Dedifferentiated amniotic fluid mesenchymal stem cell (primary cell): Measurements from ENCODE around the gene ADIG.

ENCODE experiments used
- DNase-seq: peaks from one replicate; pipeline ENCODE4 v3.0.0-alpha.2; 2016; ENCODE audit errors: extremely low spot score

The ADIG gene

DNA sequence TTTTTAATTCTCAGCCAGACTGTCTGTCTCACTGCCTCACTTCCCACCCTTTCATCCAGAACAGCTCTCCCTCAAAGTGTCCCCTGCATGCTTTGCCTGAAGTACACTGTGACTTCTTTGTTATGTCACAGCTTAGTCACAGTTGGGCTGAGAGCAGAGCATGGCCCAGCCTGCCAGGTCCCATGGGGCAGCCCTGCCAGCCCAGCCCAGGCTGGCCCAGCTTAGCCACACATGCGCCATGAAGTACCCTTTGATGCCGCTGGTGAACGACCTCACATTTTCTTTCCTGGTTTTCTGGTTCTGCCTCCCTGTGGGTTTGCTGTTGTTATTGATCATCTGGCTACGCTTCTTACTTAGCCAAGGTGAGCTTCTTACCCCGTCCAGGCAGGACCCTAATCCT is at the start of gene ADIG:
TSS of gene ADIG (plus strand) at position 185 of the 400 bp plus-strand sequence. CDS start at position 239, 54 bp downstream.
- no peak for DNase-seq

DNA sequence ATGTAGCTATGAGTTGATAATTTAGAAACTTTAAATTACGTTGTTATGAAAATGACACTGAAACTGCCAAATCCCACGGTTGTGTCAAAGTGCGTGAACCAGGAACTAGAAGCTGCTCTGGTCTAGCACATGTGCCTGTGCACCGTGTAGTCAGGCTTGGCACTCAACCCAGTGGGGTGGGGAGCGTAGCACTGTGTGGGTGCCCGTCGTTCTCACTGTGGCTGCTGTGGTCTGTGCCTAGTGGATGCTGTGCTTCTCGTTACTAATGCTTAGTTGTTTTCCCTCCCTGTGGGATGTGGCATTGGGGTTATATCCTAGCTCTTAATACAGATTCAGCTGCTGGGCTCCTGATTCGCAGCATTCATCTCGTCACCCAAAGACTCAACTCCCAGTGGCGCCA is 46.2 kb upstream of the ADIG start:
- no peak for DNase-seq

DNA sequence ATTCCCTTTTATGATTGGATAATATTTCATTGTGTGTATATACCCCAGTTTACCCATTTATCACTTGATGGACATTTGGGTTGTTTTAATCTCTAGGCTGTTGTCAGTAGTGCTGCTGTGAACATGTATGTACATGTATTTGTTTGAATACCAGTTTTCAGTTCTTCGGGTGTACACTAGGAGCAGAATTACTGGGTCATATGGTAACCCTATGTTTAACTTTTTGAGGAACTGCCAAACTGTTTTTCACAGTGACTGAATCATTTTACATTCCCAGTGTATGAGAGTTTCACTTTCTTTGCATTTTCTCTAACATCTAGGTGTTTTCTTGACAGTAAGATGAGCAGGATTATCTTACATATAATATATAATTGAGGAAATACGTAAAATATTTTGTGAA is 44.7 kb upstream of the ADIG start:
- DNase-seq = peak; percentile 27

DNA sequence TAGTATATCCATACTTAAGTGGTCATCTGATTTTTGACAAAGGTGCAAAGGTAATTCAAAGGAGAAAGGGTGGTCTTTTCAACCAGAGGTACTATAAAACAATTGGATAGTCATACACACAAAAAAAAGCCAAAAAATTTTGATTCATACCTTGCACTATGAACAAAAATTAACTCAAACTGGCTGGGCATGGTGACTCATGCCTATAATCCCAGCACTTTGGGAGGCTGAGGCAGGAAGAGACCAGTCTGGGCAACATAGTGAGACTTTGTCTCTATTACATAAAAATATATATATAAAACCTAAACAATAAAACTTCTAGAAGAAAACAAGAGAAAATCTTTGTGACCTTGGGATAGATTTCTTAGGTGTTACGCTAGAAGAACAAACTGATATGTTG is 43.8 kb upstream of the ADIG start:
- no peak for DNase-seq

DNA sequence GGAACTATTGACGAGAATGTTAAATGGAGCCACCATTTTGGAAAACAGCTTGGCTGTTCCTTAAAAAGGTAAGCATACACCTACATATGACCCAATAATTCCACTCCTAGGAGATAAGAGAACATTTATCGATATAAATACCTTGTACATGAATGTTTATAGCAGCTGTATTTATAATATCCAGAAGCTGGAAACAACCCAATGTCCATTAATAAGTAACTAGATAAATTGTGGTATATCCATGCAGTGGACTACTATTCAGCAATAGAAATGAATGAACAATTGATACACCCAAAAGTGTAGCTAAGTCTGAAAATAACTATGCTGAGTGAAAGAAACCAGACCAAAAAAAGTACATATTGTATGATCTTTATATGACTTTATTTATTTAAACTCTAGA is 42.2 kb upstream of the ADIG start:
- no peak for DNase-seq

DNA sequence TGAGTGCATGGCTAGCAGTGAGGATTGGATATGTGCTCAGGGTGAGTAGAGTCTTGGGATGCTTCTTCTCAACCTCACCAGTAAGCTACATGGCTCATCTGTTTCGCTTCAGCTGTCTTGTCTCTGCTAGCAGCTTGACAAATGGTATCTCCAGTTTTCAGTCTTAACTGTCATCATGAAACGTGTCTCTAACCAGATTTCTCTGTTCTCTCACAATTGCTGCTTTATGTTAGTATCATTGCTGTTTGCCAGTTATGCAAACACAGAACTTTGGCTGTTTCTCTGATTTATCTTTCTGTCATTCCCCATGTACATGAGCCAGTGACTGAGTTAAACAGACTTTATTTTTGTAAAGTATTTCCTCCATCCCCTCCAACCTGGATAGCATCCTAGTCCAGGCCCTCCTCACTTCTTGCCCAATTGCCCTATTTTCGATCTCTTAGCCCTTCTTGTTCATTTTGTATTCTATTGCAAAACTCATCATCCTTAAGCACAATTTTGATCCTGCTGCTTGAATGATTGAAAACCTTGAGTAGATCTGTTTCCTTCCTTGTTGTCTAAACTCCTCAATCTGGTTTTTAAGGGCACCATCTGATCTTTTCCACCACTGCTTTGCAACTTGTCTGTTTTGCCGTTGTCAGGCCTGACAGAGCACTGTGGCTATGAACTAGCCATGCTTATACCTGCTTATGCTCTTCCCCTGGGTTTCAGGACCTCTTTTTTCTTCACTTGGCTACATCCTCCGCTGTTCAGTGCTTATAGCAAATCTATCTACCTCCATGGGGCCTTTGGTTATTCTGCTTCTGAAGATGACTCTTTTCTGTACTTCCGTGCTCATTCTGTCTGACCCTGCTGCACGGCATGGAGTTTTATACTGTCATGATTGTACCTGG is 37.7 kb upstream of the ADIG start:
- no peak for DNase-seq

DNA sequence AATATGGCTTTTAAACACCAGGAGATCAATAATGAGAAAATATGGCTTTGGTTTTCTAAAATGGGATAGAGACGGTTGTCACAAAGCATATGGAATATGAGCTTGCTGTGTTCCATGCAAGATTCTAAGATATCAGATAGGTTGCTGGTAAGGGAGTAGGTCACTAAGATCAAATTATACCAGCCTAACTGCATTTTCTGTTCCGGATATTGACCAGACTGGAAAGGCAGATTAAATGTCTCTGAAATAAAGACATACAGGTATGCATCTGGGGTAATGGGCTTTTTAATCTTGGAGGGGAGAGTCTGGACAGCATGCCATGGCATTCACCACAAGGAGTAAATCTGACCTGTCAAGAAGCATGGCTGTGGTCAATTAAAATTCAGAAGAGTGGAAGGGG is 35.2 kb upstream of the ADIG start:
- no peak for DNase-seq

DNA sequence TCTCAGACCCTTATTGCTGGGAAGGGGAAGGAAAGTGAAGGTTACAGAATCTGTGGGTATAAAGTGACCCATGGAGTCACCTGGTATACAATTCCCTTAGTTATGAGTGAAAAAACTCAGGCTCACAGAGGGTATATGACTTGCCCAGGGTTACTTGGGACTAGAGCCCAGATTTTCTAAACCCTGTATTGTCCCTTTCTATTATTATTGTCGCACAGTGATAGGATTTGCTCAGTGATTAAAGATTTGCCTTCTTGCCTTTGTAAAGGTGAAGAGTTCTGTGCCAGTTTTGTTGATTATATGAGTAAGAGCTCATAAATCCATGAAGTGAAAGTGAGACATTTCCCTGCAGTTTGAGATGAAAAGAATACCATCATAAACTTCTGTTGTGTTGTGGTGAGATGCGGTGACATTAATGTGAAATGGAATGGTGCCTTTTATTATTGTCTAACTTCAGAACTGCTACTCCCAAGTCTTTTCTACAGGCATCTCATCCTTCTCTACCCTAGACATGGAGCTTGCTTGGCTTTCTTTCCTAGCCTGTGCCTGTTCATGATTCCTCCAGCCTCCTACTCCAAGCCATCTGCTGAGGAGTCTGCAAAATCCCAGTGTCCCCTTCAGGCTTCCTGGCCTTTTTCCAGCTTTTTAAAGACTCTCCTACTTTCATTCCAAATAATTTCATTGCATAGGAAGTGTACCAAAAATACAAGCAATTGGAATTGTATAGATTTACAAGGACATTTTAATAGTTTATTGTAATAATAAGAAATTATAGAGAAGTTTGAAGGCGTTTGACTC is 33.5 kb upstream of the ADIG start:
- no peak for DNase-seq

DNA sequence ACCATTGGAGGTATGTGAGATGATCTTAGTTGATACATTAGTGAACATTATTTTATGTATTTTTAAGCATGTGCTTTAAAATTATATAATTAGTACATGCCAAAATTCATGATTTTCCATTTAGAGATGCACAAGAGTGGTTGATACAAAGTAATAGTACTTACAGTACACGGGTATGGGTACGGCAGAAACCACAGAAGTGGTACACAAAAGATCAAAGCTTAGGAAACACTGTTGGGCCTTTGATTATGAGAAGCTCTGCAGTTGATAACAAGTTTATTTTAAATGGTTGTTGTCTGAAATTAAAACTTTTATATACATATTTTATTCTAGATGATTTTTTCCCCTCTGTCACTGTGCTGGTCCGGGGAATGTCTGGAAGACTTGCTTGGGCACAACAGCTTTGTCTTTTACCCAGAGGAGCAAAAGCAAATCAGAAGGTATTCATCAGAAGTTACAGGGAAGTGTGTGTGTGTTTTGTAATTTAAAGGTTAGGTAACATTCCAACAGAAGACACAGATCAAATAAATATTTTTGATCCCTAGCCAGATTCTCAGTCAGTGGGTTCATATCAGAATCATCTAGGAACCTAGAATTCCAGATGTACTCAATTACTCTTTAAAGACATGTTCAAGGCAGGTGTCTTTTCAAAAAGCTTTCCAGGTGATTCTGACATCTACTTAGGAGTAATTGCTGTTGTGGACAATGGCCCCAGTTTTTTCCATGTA is 32.5 kb upstream of the ADIG start:
- no peak for DNase-seq

DNA sequence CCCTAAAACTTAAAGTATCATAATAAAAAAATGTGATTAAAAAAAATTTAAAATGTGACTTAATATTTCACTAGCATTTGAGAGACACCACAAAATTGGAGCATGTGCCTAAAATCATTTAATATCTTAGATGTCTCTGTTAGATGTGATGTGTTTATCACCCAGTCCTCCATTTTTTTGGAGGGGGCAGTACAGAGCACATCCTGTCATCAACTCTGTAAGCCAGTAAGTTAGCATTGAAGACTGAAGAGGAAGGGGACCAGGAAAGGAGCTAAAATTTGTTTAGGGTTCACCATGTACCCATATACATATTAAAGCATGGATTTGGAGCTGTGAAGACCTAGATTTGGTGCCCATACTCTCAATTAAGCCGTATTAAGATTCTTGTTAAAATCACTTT is 30.7 kb upstream of the ADIG start:
- DNase-seq = no peak

DNA sequence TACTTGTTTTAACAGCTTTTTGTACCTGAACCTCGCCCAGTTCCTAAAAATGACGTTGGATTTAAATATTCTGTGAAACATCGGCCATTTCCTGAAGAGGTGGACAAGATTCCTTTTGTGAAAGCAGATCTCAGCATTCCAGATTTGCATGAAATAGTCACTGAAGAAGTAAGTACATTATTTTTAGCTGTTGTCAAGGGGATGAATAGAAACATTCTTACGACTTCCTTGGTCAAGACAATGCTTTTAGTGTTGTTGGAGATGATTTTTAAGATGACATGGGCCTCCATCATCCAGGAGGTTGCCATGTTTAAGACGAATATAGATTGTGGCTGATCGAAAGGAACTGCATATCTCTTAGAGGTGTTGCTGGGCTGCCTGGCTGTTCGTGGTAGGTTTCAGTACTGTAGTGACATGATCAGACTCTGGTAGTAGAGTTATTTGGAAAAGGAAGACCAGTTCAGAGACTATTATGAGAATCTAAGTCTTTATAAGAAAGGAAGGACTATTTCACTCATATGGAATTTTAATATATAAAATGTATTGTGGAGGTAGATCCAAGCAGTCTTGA is 29.9 kb upstream of the ADIG start:
- no peak for DNase-seq

DNA sequence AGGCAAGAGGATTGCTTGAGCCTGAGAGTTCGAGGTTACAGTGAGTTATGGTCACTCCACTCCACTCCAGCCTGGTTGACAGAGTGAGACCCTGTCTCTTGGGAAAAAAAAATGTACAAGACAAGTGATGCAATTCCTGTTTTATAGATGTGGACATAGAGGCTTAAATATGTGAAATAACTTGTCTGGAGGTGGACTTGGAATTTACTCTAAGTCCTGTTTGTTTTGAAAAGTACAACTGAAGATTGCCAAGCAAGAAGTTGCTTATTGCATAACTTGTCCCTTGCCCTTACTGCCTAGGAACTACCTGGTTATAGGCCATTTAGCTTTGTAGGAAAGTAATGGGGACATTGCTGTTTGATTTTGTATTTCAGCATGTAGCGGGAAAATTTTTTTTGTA is 26.0 kb upstream of the ADIG start:
- no peak for DNase-seq

DNA sequence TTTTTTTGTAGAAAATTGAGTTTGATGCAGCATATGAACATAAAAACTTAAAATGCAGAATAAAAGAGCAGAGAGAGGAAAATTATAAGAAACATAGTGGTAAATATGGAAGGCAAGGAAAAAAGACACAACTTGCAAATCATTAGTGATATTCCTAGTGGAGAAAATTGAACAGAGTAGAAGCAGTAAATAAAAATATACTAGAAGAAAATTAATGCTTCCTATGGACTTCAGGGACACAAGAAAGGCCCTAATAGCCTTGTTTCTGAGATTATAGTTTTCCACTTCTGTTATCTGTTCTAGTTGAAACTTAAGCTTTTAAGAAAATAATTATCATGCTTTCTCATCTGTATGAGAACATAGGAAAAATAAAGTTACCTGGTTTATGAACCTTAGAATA is 25.6 kb upstream of the ADIG start:
- DNase-seq = no peak

DNA sequence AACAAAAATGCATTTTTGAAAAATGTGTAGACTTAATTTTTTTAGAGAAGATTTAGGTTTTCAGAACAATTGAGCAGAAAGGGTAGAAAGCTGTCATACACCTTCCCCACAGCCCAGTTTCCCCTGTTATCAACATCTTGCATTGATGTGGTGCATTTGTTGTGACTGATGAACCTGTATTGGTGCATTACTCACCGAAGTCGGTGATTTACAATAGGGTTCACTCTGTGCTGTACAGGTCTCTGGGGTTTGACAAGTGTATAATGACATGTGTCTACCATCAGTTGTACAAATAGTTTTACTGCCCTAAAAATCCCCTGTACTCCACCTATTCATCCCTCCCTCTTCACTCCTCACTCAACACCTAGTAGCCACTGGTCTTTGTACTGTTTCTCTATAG is 23.8 kb upstream of the ADIG start:
- DNase-seq = no peak

DNA sequence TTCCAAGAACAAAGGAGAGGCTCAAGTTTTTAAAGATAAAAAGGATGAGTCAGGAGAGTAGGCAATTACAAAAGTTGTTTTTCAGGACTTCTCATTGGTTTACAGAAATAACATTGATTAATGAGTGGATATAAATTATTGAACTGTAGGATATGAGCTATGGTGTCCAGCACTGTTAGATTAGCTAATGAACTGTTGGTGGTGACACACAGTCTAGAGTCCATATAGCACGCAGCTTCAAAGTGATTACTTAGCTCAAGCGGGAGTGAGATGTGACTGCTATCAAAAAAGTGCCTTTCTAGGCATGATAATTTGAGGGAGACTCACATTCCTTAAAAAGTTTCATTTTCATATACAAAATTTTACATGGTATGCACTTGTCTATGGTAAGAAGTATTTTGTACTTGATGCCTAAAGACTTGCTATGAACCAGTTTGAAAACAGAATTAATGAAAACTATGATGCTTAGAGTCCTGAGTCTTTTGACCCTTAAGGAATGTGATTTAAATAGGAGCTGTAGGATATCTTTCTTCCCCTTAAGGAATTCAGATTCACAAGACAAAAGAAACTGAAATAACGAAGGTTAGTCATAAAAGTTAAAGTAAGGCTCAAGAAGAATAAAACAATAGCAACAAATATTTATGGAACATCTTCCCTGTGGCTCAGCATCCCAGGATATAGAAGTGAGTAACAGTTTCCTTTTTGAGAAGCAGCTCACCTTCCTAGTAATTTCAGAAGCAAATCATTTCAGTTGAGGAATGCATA is 22.2 kb upstream of the ADIG start:
- DNase-seq = no peak

DNA sequence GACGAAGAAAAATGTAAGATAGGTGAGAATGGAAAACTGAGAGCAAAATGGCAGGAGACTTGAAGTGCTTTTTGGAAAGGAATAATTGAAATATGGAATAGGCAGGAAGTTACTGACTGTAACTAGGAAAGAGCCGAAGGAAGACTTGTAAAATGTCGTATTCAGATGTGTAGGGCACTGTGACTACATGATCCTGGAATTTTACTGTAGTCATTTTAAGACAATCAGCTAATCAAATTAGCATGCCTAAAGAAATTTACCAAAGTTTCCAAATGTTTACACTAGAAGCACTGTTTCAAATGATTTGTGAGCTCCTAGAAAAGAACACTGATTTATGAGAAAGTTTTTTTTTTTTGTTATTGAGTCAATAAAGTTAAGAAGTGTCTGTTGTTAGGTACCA is 21.2 kb upstream of the ADIG start:
- no peak for DNase-seq

DNA sequence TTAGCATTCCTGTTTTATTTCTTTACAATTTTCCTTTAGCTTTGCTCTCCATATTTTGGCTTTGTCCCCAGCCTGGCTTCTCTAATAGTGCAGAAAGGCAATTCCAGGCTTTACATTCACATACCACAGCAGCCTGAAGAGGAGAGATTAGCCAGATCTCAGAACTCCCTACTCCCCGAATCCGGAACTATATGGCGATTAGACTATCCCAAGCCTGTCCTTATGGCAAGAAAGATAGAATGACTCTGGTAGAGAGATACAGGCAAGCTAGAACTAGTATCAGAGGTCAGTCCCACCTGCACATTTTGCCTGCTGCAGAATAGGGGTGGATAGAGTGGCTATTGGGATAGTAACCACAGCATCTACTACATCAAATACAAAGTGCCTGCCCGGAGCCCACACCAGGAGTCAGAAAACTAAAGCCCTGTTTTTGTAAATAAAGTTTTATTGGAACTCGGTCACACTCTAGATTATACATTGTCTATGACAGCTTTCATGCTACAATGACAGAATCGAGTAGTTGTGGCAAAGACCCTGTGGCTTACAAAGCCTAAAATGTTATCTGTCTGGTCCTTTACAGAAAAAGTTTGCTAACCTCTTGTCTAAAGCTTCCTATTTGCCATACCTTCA is 17.1 kb upstream of the ADIG start:
- no peak for DNase-seq

DNA sequence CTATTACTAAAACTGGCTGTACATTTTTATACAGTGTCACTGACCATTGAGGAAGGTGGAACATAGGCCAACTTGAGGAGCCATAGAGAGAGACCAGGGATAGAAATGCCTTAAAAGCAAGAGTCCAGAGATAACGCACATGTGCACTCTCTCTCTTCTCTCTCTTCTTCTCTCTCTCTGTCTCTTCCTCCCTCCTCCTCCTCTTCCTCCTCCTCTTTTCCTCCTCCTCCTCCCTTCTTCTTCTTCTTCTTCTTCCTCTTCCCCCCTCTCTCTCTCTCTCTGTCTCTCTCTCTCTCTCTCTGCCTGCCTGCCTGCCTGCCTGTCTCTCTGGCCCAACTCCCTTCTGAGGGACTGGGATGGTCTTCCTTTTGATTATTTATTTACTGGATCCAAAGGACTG is 16.3 kb upstream of the ADIG start:
- no peak for DNase-seq

DNA sequence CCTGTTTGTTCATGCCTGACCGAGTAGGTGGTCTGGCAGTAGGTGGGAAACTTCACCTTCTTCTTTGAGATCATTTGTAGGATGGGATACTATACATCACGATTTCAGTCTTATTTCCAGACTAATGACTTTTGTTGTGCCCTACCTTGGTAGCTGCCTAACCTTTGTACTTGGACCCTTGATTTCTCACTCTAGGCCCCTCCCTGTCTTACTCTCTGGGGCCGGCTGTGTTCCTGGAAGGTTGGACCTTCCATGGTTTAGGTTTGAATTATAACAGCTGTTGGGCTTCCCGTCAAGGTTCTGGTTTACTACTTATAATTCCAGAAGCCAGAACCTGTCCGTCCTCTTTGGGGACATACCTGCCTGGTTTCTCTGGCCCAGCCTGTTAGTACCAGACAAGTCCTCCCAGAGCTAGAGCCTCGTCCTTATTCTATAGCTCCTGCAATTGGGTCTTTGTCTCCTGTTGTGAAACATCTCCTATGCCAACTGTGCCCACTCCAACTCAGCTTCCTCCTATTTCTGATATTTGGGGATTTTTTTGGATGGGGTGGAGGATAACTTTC is 14.9 kb upstream of the ADIG start:
- no peak for DNase-seq

DNA sequence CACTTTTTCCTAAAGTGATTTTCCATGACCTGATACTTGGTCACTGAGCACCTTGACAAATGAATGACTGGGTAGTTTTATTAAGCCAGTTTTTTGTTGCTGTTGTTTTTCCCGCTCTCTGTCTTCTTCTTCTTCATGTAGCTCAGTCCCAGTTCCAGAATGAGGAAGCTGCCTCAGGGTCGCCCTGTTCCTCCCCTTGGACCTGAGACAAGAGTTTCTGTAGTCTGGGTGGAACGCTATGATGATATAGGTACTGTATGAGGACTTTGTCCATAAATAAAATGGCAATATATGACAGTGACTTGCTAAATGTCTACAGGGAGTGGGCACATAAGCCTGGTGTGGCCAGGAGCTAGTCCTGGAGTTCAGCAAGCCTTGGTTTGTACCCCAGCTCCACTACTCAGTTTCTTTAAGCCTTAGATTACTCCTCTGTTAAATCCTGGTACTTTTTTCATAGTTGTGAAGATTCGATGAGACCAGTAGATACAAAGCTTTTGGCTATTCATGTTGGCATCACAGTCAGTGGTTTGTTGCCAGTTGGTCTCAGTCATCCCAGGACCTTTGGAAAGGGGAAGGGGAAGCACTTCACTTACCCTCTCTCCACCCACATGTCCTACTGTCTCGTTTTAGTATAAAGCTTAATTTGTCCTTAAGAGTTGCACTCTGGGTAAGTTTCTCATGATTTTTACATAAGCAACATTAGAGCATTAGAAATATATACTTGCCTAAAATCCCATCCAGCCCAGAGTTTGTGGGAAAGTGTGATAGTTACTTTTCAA is 11.1 kb upstream of the ADIG start:
- no peak for DNase-seq
